Activated T-cell treated with anti-CD3 and anti-CD28 coated beads for 48 hours (primary cell): ENCODE measurements around the gene HAUS1.
"Not testable (repeated sequence)": the region's sequence is repeated elsewhere in the genome, so short reads cannot be mapped to it uniquely, and the experiment has no call there.

Source experiments
- DNase-seq: peaks from one replicate; pipeline ENCODE4 v3.0.0-alpha.2; 2020; ENCODE audit warnings: low read depth

The HAUS1 gene

GRCh38 chr18:46156843-46157242 is 52.7 kb downstream of the HAUS1 start:
- no peak for DNase-seq

GRCh38 chr18:46158499-46158898 is 54.3 kb downstream of the HAUS1 start:
- no peak for DNase-seq

GRCh38 chr18:46160050-46160798 is 56.0 kb downstream of the HAUS1 start:
- DNase-seq: no peak

- DNase-seq: not testable (repeated sequence)
These were observed 56.7 kb downstream of the HAUS1 start for GRCh38 chr18:46160840-46161239.

- DNase-seq: no peak
These were observed 57.7 kb downstream of the HAUS1 start for GRCh38 chr18:46161703-46162396.

- DNase-seq: no peak
These were observed 58.9 kb downstream of the HAUS1 start for GRCh38 chr18:46163091-46163490.

GRCh38 chr18:46163941-46164499 is 59.8 kb downstream of the HAUS1 start:
- DNase-seq: no peak

GRCh38 chr18:46164502-46164901 is 60.3 kb downstream of the HAUS1 start:
- DNase-seq: not testable (repeated sequence)

- no peak for DNase-seq
These were observed 60.7 kb downstream of the HAUS1 start for GRCh38 chr18:46164920-46165319.

- DNase-seq: no peak
These were observed 62.2 kb downstream of the HAUS1 start for GRCh38 chr18:46166261-46166970.

GRCh38 chr18:46167971-46168370 is 63.8 kb downstream of the HAUS1 start:
- DNase-seq: no peak

- no peak for DNase-seq
These were observed 65.3 kb downstream of the HAUS1 start for GRCh38 chr18:46169464-46169941.

GRCh38 chr18:46171331-46171730 is 67.1 kb downstream of the HAUS1 start:
- DNase-seq: no peak

- peak; percentile 91 for DNase-seq
These were observed 69.5 kb downstream of the HAUS1 start for GRCh38 chr18:46173393-46174341.

GRCh38 chr18:46174342-46175041 is 70.3 kb downstream of the HAUS1 start:
- peak; percentile 58 for DNase-seq

GRCh38 chr18:46176001-46176400 is 71.8 kb downstream of the HAUS1 start:
- no peak for DNase-seq
